Choroid plexus epithelial cell (primary cell): ENCODE data around the gene YPEL4.

Source experiments
- DNase-seq: peaks from one replicate; pipeline ENCODE4 v3.0.0-alpha.2; 2010; ENCODE audit warnings: low read depth
- H3K4me3 ChIP-seq: 2 replicates; pipeline ENCODE4 v1.5.1; 2011; ENCODE audit warnings: low read depth, mild to moderate bottlenecking, control low read depth, low read length, moderate library complexity
- TF ChIP-seq, protein P1 (sequence below): conservative IDR thresholded peaks from 2 replicates; pipeline ENCODE4 v1.5.1; 2011; ENCODE audit warnings: low read depth, mild to moderate bottlenecking, control low read depth, inconsistent platforms, low read length, moderate library complexity

The YPEL4 gene

DNA sequence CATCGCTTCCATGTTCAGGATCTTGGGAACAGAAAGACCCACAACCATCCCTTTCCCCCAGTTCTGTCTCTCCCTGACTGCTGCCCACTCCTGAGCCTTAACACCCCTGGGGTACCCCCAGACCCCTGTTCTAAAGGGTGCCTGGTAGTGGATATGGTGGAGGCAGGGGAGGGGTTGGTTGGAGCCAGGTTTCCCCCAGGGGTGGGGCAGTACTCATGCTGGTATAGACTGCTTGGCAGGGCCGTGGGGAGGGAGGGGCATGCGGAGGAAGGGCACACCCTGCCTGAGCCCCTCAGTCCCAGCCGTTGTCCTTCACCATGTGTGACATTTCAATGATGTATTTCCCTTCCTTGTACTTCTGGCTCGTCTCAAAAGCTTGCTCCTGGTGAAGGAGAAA is 4.0 kb downstream of the YPEL4 start:
- DNase-seq = no peak
- H3K4me3 ChIP-seq = no peak overlapping the region
- TF ChIP-seq, protein P1, sequence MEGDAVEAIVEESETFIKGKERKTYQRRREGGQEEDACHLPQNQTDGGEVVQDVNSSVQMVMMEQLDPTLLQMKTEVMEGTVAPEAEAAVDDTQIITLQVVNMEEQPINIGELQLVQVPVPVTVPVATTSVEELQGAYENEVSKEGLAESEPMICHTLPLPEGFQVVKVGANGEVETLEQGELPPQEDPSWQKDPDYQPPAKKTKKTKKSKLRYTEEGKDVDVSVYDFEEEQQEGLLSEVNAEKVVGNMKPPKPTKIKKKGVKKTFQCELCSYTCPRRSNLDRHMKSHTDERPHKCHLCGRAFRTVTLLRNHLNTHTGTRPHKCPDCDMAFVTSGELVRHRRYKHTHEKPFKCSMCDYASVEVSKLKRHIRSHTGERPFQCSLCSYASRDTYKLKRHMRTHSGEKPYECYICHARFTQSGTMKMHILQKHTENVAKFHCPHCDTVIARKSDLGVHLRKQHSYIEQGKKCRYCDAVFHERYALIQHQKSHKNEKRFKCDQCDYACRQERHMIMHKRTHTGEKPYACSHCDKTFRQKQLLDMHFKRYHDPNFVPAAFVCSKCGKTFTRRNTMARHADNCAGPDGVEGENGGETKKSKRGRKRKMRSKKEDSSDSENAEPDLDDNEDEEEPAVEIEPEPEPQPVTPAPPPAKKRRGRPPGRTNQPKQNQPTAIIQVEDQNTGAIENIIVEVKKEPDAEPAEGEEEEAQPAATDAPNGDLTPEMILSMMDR = no peak

DNA sequence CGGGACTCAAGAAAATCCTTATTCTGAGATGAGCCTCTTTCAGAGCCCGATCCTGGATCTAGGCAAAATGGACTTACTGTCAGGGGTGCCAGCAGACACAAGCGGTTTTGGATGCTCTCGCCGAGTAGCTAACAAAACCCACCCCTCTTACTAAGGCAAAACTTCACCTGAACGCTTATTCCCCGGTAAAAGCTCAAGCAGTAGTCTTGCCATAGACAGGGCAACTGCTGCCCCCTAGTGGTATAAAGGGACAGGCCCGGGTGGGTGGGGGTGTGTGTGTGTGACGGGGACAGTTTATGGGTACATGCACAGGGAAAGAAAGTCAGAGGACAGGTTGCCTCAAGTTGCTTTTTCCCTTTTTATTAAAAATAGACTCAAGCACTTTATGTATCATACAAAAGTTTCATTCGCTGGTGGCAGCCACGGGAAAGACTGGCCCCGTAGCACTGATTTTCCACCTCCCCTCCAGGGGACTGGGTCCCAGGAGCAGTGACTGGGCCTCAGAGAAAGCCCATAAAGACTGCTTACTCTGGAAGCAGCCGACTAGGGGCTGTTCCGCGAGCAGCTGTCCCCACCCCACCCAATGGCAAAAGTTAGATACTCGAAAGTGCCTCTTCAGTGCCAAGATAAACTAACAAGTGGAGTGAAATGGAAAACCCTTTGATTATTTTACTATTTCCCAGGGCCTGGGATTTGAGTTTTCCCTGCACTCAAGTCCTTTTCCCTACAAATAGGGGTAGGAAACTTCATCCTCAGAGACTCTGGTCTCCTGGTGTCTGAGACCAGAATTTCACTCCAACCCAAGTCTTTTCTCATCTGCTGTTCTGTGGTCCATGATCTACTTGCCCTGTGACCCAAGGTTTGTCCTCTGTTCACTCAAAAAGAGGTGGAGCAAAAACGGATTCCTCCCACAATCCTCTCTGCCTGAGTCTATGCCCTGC is 4.7 kb downstream of the YPEL4 start:
- TF ChIP-seq, protein P1 = peak; percentile 89
- peak; percentile 84 for DNase-seq
- no peak overlapping the region for H3K4me3 ChIP-seq

DNA sequence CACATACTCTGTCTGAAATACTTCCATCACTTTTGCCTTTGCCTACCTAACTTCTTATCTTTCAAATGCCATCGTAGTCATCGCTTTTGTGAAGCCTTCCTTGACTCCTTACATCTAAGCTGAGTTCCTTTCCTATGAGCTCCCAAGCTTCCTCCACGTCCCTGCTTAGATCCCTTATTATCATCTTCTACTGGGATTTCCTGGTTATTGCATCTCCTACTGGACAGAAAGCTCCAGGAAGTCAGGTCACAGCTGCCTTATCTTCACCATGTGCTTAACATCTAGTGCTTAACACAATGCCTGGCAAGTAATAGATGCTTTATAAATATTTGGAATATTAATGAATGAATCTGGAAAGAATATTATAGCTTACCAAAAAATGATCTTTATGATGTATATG is 5.9 kb downstream of the YPEL4 start:
- DNase-seq = no peak
- H3K4me3 ChIP-seq = no peak overlapping the region
- TF ChIP-seq, protein P1 = peak; percentile 19

DNA sequence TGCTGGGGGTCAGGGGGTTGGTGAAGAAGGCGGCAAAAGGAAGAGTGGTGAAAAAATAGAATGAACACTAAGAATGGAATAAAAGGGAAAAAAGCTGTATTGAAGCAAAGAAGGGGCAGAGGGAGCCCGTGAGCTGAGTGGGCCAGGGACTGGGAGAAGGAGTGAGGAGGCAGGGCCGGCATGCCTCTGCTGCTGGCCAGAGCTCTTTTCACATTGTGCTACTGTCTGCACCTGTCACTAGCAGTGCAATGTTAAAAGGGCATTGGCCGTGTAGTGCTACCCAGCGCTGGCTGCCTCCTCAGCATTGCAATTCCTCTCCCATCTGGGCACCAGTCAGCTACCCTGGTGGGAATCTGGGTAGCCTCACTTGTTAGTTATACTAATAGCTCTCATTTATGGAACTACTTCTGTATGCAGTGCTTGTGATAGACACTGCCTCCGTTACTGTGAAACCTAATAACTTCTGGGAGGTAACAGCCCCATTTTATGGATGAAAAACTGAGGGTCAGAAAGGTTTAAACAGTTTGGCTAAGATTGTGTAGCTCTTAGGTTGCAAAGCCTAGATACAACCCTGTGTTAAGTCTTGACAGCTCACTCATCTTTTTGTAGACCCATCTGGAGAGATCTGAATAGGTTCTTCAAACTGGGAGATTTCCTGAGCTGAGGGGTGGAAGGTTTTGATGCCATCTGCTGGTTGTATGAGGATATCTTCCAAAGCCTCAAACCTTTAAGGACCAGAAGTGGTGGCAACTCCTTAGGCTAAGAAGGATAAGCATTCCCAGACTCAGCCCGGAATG is 8.5 kb downstream of the YPEL4 start:
- peak; percentile 87 for DNase-seq
- TF ChIP-seq, protein P1 = peak; percentile 79
- no peak overlapping the region for H3K4me3 ChIP-seq

DNA sequence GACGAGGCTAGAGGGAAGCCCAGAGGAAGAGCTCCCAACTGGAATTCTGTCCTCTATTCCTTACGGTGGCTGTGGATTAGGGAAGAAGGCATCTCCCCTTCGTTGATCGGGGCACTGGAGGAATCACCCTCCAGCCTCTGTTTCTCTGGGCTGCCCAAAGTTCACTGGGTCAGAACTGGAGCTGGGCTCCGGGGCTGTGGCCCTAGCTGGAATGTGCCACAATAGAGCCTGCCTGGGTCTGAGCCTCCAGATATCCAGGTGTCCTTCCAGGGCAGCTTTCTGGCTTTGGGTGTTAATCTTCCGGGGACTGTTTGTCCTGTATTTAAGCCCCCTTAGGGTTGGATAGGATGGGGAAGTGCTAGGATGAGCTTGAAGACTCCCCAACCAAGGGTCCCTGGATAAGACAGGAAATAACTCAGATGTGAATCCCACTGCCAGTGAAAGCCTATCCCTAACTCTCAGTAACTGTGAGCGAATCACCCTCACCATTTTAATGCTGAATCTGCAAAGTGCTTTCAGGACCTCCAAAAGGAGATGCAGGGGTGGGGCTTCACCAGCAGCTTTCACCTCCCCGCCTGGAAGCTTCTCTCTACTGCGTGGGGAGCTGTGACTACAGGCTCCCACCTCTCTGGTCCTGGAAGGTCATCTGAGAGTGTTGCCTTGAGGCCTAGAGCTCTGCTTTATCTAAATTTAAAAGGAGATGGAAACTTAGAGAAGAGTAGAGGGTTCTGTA is 9.5 kb downstream of the YPEL4 start:
- H3K4me3 ChIP-seq = peak overlapping the region; percentile 94
- TF ChIP-seq, protein P1 = no peak
- DNase-seq = no peak

DNA sequence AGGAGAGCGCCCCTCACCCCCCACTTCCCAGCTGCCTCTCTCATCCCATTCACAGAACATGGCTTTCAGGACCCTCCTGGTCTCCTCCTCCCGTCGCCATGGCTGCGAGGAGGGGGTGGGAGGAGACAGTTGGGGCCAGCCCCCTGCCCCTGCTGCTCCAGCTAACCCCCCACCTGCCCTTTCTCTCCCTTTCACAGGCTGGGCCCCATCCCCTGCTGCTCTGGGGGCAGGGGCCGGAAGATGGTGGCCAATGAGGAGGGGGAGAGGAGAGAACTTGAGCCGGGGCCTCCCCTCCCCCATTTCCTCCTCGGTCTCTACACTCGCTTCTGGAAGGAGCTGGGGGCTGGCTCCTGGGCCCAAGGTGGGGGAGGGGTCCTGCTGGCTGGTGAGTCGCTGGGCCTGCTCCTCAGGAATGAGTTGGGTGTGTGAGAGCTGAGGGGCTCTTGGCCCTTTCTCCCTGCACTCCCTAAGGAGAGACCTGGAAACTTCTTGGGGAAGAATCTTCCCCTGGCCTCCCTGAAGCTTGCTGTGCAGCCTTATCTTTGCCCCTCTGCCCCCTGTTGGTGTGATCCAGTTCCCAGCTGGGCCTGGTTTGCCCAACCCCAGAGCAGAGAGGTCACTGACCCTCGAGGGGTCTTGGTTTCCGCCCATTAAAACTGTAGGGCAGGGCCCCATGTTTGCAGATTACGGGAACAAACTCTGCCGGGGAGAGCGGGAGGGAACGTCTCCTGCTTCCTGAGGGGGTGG is 10.2 kb downstream of the YPEL4 start:
- peak; percentile 89 for DNase-seq

More for the DNA sequence above, 10.2 kb downstream of the YPEL4 start:
- peak overlapping the region; percentile 94 for H3K4me3 ChIP-seq
- TF ChIP-seq, protein P1 = no peak
